H1 (cell line): Measurements from ENCODE around the gene WDR7.
A peak's percentile ranks its signal among the peaks of the same experiment; 100 is the strongest.

Experiments
- EZH2 ChIP-seq: fragments of 200-600 bp; sonication (generic); IDR thresholded peaks from 2 replicates; pipeline ENCODE4 v1.7.1; 2012; ENCODE audit warnings: low read depth, mild to moderate bottlenecking, moderate library complexity, low read length, inconsistent platforms; ENCODE audit not compliant: severe bottlenecking
- HDAC2 ChIP-seq, 2 experiments: fragments of 300-600 bp in 1 of 2; sonication (generic) in 1 of 2; IDR thresholded peaks; 2 replicates each; pipeline ENCODE4 v1.6.1; 2011 to 2012; ENCODE audit warnings: low read depth in 2 of 2, low read length in 2 of 2, mild to moderate bottlenecking in 2 of 2, moderate library complexity in 2 of 2, borderline replicate concordance in 1 of 2, inconsistent platforms in 1 of 2
- POLR2A ChIP-seq, 2 experiments: IDR thresholded peaks; 1 replicate in 1 of 2; 2 replicates in 1 of 2; pipeline ENCODE4 v1.6.1; 2011; ENCODE audit warnings: low read depth in 2 of 2, low read length in 2 of 2, mild to moderate bottlenecking in 2 of 2; ENCODE audit errors: control extremely low read depth in 1 of 2
- SP4 ChIP-seq: IDR thresholded peaks from 2 replicates; pipeline ENCODE4 v1.6.1; 2012; ENCODE audit warnings: low read length, inconsistent platforms
- YY1 ChIP-seq: IDR thresholded peaks from 2 replicates; pipeline ENCODE4 v1.6.1; 2011; ENCODE audit warnings: low read depth, mild to moderate bottlenecking, low read length
- TF ChIP-seq, protein P1 (sequence below): IDR thresholded peaks from 2 replicates; pipeline ENCODE4 v1.6.1; 2011; ENCODE audit warnings: low read length, improper control_type of control experiment
- TF ChIP-seq, protein P2 (sequence below), 3 experiments: IDR thresholded peaks; 1 replicate in 2 of 3; 2 replicates in 1 of 3; pipeline versions ENCODE4 v1.5.1 to v1.6.1; 2011; ENCODE audit warnings: low read length in 3 of 3, mild to moderate bottlenecking in 3 of 3, inconsistent platforms in 2 of 3, low read depth in 1 of 3, moderate library complexity in 1 of 3; ENCODE audit not compliant: insufficient read depth in 1 of 3; ENCODE audit errors: control extremely low read depth in 1 of 3
- TF ChIP-seq, protein P3 (sequence below): IDR thresholded peaks from 2 replicates; pipeline ENCODE4 v1.6.1; 2011; ENCODE audit warnings: low read depth, mild to moderate bottlenecking, low read length; ENCODE audit not compliant: insufficient read depth

DNA sequence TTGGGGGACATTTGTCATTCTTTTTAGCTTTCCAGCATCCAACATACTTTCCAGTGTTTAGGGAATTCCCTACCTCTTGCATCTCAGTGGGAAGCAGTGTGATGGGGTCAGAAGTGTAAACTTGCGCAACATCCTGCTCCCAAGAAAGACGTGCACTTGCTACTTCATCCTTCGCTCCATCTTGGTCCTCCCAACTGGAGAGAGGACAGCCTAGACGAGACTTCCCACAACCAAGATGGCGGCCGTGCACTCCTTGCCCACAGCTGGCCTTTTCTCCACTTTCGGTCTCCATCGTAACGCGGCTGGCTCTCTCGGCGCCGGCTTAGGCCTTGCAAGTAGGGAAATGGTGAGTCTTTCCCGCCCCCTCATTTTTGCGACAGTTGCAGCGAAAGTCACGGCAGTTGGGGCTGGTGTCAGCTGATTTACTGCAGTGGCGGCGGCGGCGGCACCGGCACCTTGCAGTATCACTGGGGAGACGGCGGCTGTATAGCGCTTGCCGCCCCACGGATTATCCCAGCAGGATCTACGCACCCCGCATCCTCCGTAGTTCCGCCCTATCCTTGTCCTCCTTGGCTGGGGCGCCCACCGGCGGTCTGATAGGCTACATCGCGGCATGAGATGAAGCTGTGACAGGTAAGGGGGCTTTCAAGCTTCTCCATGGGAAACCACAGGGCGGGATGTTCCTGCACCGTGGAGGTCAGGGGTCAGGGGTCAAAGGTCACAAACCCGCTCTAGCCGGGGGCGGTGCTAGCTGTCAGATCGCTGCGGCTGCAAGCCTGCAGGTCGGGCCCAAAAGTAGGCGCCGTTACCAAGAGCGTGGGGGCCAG is at the start of gene WDR7:
- TF ChIP-seq, protein P1, sequence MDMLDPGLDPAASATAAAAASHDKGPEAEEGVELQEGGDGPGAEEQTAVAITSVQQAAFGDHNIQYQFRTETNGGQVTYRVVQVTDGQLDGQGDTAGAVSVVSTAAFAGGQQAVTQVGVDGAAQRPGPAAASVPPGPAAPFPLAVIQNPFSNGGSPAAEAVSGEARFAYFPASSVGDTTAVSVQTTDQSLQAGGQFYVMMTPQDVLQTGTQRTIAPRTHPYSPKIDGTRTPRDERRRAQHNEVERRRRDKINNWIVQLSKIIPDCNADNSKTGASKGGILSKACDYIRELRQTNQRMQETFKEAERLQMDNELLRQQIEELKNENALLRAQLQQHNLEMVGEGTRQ: no peak
- TF ChIP-seq, protein P2, sequence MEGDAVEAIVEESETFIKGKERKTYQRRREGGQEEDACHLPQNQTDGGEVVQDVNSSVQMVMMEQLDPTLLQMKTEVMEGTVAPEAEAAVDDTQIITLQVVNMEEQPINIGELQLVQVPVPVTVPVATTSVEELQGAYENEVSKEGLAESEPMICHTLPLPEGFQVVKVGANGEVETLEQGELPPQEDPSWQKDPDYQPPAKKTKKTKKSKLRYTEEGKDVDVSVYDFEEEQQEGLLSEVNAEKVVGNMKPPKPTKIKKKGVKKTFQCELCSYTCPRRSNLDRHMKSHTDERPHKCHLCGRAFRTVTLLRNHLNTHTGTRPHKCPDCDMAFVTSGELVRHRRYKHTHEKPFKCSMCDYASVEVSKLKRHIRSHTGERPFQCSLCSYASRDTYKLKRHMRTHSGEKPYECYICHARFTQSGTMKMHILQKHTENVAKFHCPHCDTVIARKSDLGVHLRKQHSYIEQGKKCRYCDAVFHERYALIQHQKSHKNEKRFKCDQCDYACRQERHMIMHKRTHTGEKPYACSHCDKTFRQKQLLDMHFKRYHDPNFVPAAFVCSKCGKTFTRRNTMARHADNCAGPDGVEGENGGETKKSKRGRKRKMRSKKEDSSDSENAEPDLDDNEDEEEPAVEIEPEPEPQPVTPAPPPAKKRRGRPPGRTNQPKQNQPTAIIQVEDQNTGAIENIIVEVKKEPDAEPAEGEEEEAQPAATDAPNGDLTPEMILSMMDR (IDR thresholded peaks at IDR 0.05; ENCODE audit: control extremely low read depth in 1 of 3, insufficient read depth in 1 of 3, low read depth in 1 of 3, low read length in 3 of 3): no peak
- TF ChIP-seq POLR2A (IDR thresholded peaks at IDR 0.05; ENCODE audit: control extremely low read depth in 1 of 2, low read depth in 2 of 2, low read length in 2 of 2): peak in 1 of 2 experiments; percentile 65; a peak in 2 of 3 replicates
- no peak for TF ChIP-seq SP4
- peak; percentile 99 for TF ChIP-seq YY1
- TF ChIP-seq EZH2: no peak
- peak in 1 of 2 experiments; percentile 96; a peak in 1 of 4 replicates for TF ChIP-seq HDAC2 (IDR thresholded peaks at IDR 0.05; ENCODE audit: borderline replicate concordance in 1 of 2, low read depth in 2 of 2, low read length in 2 of 2)
- TF ChIP-seq, protein P3, sequence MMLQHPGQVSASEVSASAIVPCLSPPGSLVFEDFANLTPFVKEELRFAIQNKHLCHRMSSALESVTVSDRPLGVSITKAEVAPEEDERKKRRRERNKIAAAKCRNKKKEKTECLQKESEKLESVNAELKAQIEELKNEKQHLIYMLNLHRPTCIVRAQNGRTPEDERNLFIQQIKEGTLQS: peak; percentile 72
